Fibroblast of the aortic adventitia (primary cell): ENCODE results near the gene ASAP2. TPM values are rescaled to one million over a fixed set of nuclear protein-coding genes. Genes with fewer than 3 reads are reported as not detected.

Experiments
- DNase-seq: peaks from one replicate; pipeline ENCODE4 v3.0.0-alpha.2; 2010; ENCODE audit warnings: low read depth
- H3K4me3 ChIP-seq: 2 replicates; pipeline ENCODE4 v1.5.1; 2011; ENCODE audit warnings: low read depth, mild to moderate bottlenecking, control low read depth, low read length, moderate library complexity
- CTCF ChIP-seq: IDR thresholded peaks from 2 replicates; pipeline ENCODE4 v1.5.1; 2011; ENCODE audit warnings: mild to moderate bottlenecking, low read length, control low read depth, inconsistent platforms; ENCODE audit not compliant: insufficient read depth
- total RNA-seq: library from RNA; depleted of rRNA; stranded (reverse); fragments of >200 nt; gene quantifications from 2 replicates; pipeline ENCODE4 v1.2.3, GENCODE V29; 2012; ENCODE audit warnings: low replicate concordance

Gene ASAP2
- total RNA-seq, 1 donor, result 76.4 TPM

GRCh38 chr2:9407363-9407811 is 200.8 kb downstream of the ASAP2 start:
- no peak overlapping the region for H3K4me3 ChIP-seq
- no peak for TF ChIP-seq CTCF
- no peak for DNase-seq

- no peak overlapping the region for H3K4me3 ChIP-seq
- no peak for DNase-seq
- TF ChIP-seq CTCF, result no peak
These were observed 202.1 kb downstream of the ASAP2 start for GRCh38 chr2:9408641-9409151.

GRCh38 chr2:9410108-9410507 is 203.5 kb downstream of the ASAP2 start:
- no peak for TF ChIP-seq CTCF
- no peak for DNase-seq
- no peak overlapping the region for H3K4me3 ChIP-seq

- H3K4me3 ChIP-seq, result no peak overlapping the region
- TF ChIP-seq CTCF, result no peak
- DNase-seq, result no peak
These were observed 206.2 kb downstream of the ASAP2 start for GRCh38 chr2:9412781-9413180.

- no peak for DNase-seq
- TF ChIP-seq CTCF, result no peak
- no peak overlapping the region for H3K4me3 ChIP-seq
These were observed 209.0 kb downstream of the ASAP2 start for GRCh38 chr2:9415516-9416169.

GRCh38 chr2:9416267-9416961 is 209.8 kb downstream of the ASAP2 start:
- DNase-seq, result no peak
- no peak overlapping the region for H3K4me3 ChIP-seq
- TF ChIP-seq CTCF, result no peak
